A549 (cell line): Measurements from ENCODE around the gene KCTD19. TPM values are rescaled to one million over a fixed set of nuclear protein-coding genes. Genes with fewer than 3 reads are reported as not detected.

ENCODE experiments used
- ATAC-seq, 2 experiments: fragments of 200-7000 bp in 1 of 2; fragments of >200 bp in 1 of 2; cut with Nextera tagmentation in 1 of 2; cut with Tn5 transposase in 1 of 2; 3 replicates each; pipeline versions ENCODE4 v1.8.0 to v1.9.1; 2018 to 2020; ENCODE audit warnings: mild to moderate bottlenecking in 1 of 2, moderate library complexity in 1 of 2
- CTCF ChIA-PET: fragments of 300-600 bp; sonication (Branson Sonifier 250); formaldehyde crosslinking; extraction: SDS; loops from one replicate; lab custom pipeline; 2021; ENCODE audit warnings: antibody characterized with exemption, inconsistent platforms; lab: Yijun Ruan, JAX
- POLR2A ChIA-PET: fragments of 350-600 bp; formaldehyde crosslinking; extraction: SDS; loops from one replicate; lab custom pipeline; 2021; ENCODE audit warnings: antibody characterized with exemption, inconsistent platforms; lab: Yijun Ruan, JAX
- DNase-seq, 2 experiments: peaks; one replicate each; pipeline versions ENCODE4 v3.0.0 to v3.0.0-alpha.2; 2011 to 2016; ENCODE audit warnings: low read depth in 1 of 2, low spot score in 1 of 2
- FAIRE-seq: peaks from 2 replicates; lab custom pipeline; 2011; peaks lifted over from hg19 to GRCh38; lab: Jason Lieb, UNC
- H3K27ac ChIP-seq, 2 experiments: fragments of >200 bp; sonication (Bioruptor Twin); formaldehyde crosslinking; 3 replicates each; pipeline ENCODE4 v1.5.1; 2016 to 2017
- H3K4me1 ChIP-seq: fragments of >200 bp; sonication (Bioruptor Twin); formaldehyde crosslinking; 3 replicates; pipeline ENCODE4 v1.6.1; 2016
- H3K4me2 ChIP-seq: fragments of >200 bp; sonication (Bioruptor Twin); formaldehyde crosslinking; 3 replicates; pipeline ENCODE4 v1.6.1; 2016
- H3K4me3 ChIP-seq: fragments of >200 bp; sonication (Bioruptor Twin); formaldehyde crosslinking; 3 replicates; pipeline ENCODE4 v1.5.1; 2016
- H3K9me3 ChIP-seq: fragments of >200 bp; sonication (Bioruptor Twin); formaldehyde crosslinking; 3 replicates; pipeline ENCODE4 v1.6.1; 2016
- CEBPB ChIP-seq, 2 experiments: fragments of >200 bp in 1 of 2; sonication (Bioruptor Twin) in 1 of 2; formaldehyde crosslinking in 1 of 2; IDR thresholded peaks; 2 replicates each; pipeline ENCODE4 v1.6.1; 2012 to 2016
- CHD2 ChIP-seq: fragments of 150-350 bp; IDR thresholded peaks from 2 replicates; pipeline ENCODE4 v1.6.1; 2014; ENCODE audit warnings: low read length; ENCODE audit not compliant: partially characterized antibody
- ESRRA ChIP-seq: fragments of 150-350 bp; IDR thresholded peaks from 2 replicates; pipeline ENCODE4 v1.6.1; 2014; ENCODE audit warnings: mild to moderate bottlenecking, low read length, borderline replicate concordance
- FOSB ChIP-seq: fragments of 250-450 bp; sonication (Bioruptor Pico); IDR thresholded peaks from 2 replicates; pipeline ENCODE4 v1.5.0; 2020; ENCODE audit warnings: mild to moderate bottlenecking, moderate library complexity
- GATA3 ChIP-seq: IDR thresholded peaks from 2 replicates; pipeline ENCODE4 v1.6.1; 2012; ENCODE audit warnings: borderline replicate concordance
- HOXA7 ChIP-seq: fragments of 250-450 bp; sonication (Bioruptor Pico); IDR thresholded peaks from 2 replicates; pipeline ENCODE4 v1.5.0; 2020; ENCODE audit warnings: mild to moderate bottlenecking, moderate library complexity
- HOXB5 ChIP-seq: fragments of 250-450 bp; sonication (Bioruptor Pico); IDR thresholded peaks from 2 replicates; pipeline ENCODE4 v1.5.0; 2020; ENCODE audit warnings: mild to moderate bottlenecking, moderate library complexity
- KDM5A ChIP-seq: fragments of 200-600 bp; sonication (generic); IDR thresholded peaks from 2 replicates; pipeline ENCODE4 v1.6.1; 2016; ENCODE audit warnings: antibody characterized with exemption, mild to moderate bottlenecking
- MYC ChIP-seq: IDR thresholded peaks from 2 replicates; pipeline ENCODE4 v1.6.1; 2012; ENCODE audit warnings: mild to moderate bottlenecking, inconsistent platforms, low read length, improper control_type of control experiment, borderline replicate concordance
- NFE2L2 ChIP-seq: fragments of 150-350 bp; conservative IDR thresholded peaks from 2 replicates; pipeline ENCODE4 v1.6.1; 2014; ENCODE audit warnings: low read length
- NPAS2 ChIP-seq: fragments of 250-450 bp; sonication (Bioruptor Pico); IDR thresholded peaks from 2 replicates; pipeline ENCODE4 v1.8.0; 2022; ENCODE audit warnings: mild to moderate bottlenecking, moderate library complexity, borderline replicate concordance
- PHF8 ChIP-seq: fragments of 200-600 bp; sonication (generic); IDR thresholded peaks from 2 replicates; pipeline ENCODE4 v1.6.1; 2016; ENCODE audit warnings: low read depth, mild to moderate bottlenecking, antibody characterized with exemption, moderate library complexity, borderline replicate concordance
- POLR2A ChIP-seq: IDR thresholded peaks from 2 replicates; pipeline ENCODE4 v1.6.1; 2012; ENCODE audit warnings: mild to moderate bottlenecking, low read length
- POLR2AphosphoS2 ChIP-seq: conservative IDR thresholded peaks from 2 replicates; pipeline ENCODE4 v1.6.1; 2012; ENCODE audit warnings: low read length, improper control_type of control experiment, inconsistent platforms
- RAD21 ChIP-seq, 2 experiments: fragments of >200 bp in 1 of 2; sonication (Bioruptor Twin) in 1 of 2; formaldehyde crosslinking in 1 of 2; IDR thresholded peaks in 1 of 2; conservative IDR thresholded peaks in 1 of 2; 2 replicates in 1 of 2; 3 replicates in 1 of 2; pipeline ENCODE4 v1.6.1; 2012 to 2018; ENCODE audit warnings: inconsistent platforms in 1 of 2
- RARB ChIP-seq: fragments of 250-450 bp; sonication (Bioruptor Pico); IDR thresholded peaks from 2 replicates; pipeline ENCODE4 v1.8.0; 2021; ENCODE audit warnings: mild to moderate bottlenecking, moderate library complexity
- RCOR1 ChIP-seq: fragments of 150-350 bp; IDR thresholded peaks from 2 replicates; pipeline ENCODE4 v1.6.1; 2014; ENCODE audit warnings: antibody characterized with exemption, low read length, low read depth
- SMC3 ChIP-seq: fragments of >200 bp; sonication (Bioruptor Twin); formaldehyde crosslinking; IDR thresholded peaks from 3 replicates; pipeline ENCODE4 v1.6.1; 2018; ENCODE audit warnings: inconsistent platforms
- TP53 ChIP-seq: fragments of 250-450 bp; sonication (Bioruptor Pico); IDR thresholded peaks from 2 replicates; pipeline ENCODE4 v1.5.0; 2021; ENCODE audit warnings: mild to moderate bottlenecking, moderate library complexity
- ZC3H11A ChIP-seq: fragments of 450-650 bp; IDR thresholded peaks from 2 replicates; pipeline ENCODE4 v1.6.1; 2014; ENCODE audit warnings: antibody characterized with exemption, mild to moderate bottlenecking
- ZNF302 ChIP-seq: fragments of 250-450 bp; sonication (Bioruptor Pico); IDR thresholded peaks from 2 replicates; pipeline ENCODE4 v1.9.0; 2021; ENCODE audit warnings: inconsistent platforms, mild to moderate bottlenecking, moderate library complexity
- ZSCAN20 ChIP-seq: fragments of 250-450 bp; sonication (Bioruptor Pico); IDR thresholded peaks from 2 replicates; pipeline ENCODE4 v1.8.0; 2022; ENCODE audit warnings: mild to moderate bottlenecking, moderate library complexity
- WGBS: methylation state at CpG from one replicate; pipeline ENCODE4 v1.1.6; 2017; ENCODE audit errors: missing lambda C conversion rate; 5-methylcytosine and 5-hydroxymethylcytosine counted together
- polyA plus RNA-seq, 4 experiments: library from polyadenylated mRNA; depleted of rRNA in 3 of 4; stranded (reverse); fragments of >200 nt; fragmentation: RNase III in 1 of 4; extraction: RNeasy Plus Mini Kit Qiagen cat#74134 plus additional on column Dnase treatment in 1 of 4; gene quantifications; 2 replicates in 3 of 4; 3 replicates in 1 of 4; pipeline ENCODE4 v1.2.3, GENCODE V29; 2011 to 2017
- TF ChIP-seq, protein P1 (sequence below): fragments of 250-450 bp; sonication (Bioruptor Pico); IDR thresholded peaks from 2 replicates; pipeline ENCODE4 v1.5.0; 2021; ENCODE audit warnings: mild to moderate bottlenecking, moderate library complexity, borderline replicate concordance
- TF ChIP-seq, protein P2 (sequence below): fragments of 450-650 bp; IDR thresholded peaks from 2 replicates; pipeline ENCODE4 v1.6.1; 2014; ENCODE audit warnings: antibody characterized with exemption
- TF ChIP-seq, protein P3 (sequence below): fragments of 150-350 bp; IDR thresholded peaks from 2 replicates; pipeline ENCODE4 v1.6.1; 2014; ENCODE audit warnings: low read depth, mild to moderate bottlenecking, low read length
- TF ChIP-seq, protein P4 (sequence below): fragments of >200 bp; sonication (Bioruptor Twin); formaldehyde crosslinking; IDR thresholded peaks from 2 replicates; pipeline ENCODE4 v1.6.1; 2016
- TF ChIP-seq, protein P5 (sequence below): IDR thresholded peaks from 2 replicates; pipeline ENCODE4 v1.6.1; 2012

The KCTD19 gene
- polyA plus RNA-seq, 2 of the 4 experiments (the other 2 are of a cell fraction): 0.57 to 1.1 TPM

DNA sequence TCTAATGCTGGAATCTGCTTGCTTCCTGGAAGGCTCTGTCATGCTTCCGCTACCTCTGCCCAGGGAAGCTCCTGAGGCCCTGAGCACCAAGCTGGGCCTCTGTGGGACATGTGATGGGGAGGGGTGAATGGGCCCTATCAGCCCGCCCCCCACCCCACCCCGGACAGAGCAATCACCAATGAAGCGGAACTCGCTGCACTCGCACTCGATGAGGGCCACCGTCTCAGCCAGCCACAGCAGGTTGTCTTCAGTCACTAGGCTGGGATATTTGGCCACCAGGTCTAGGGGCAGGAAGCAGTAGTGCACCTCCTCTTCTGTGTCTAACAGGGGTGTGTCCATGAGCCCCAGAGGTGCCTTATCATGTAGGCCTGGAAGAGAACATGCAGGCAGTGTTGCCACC lies 23.6 kb downstream of the KCTD19 start (continued):
- TF ChIP-seq PHF8 (no peak), POLR2AphosphoS2 (no peak)

DNA sequence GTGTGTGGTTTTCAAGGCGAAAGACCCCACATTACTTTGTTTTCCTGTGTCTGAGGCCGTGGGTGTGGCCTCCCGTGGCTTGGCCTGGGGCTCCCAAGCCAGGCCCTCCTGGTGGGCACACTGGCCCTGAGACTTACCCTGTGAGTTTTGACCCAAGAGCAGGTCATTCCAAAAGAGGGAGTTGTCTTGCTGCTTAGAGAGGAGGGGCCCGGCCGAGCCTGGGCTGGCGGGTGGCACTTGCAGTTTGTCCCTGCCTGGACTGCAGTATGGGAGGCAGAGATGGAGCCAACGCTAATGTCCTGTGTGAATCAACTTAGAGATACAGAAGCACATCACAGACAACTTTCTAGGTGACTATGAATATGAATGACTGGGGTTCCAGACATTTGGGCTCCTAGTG lies 24.5 kb downstream of the KCTD19 start:
- POLR2A ChIA-PET: no interaction called here
- CTCF ChIA-PET: interaction anchor here (1.4 to 1.5 kb wide), 2 partner anchors 16 to 25 kb away, joined by 3 to 4 read pairs; partner anchors contain the start of gene LRRC36
- FAIRE-seq: no peak
- DNase-seq: no peak
- ATAC-seq: no peak
- Histone ChIP-seq H3K4me2 (no peak overlapping the region), H3K27ac (no peak overlapping the region), H3K4me3 (no peak overlapping the region), H3K9me3 (no peaks in the 10 kb centered on the region), H3K4me1 (no peaks in the 10 kb centered on the region)
- WGBS: 85% methylated on average over 7 of the region's 7 CpGs
- TF ChIP-seq KDM5A (no peak), ZC3H11A (no peak), NPAS2 (no peak), RCOR1 (no peak), POLR2A (no peak), ZSCAN20 (CRISPR knock-in tag) (no peak), CHD2 (no peak), MYC (no peak), HOXB5 (CRISPR knock-in tag) (no peak), ESRRA (no peak), SMC3 (no peak)
- TF ChIP-seq, protein P1, sequence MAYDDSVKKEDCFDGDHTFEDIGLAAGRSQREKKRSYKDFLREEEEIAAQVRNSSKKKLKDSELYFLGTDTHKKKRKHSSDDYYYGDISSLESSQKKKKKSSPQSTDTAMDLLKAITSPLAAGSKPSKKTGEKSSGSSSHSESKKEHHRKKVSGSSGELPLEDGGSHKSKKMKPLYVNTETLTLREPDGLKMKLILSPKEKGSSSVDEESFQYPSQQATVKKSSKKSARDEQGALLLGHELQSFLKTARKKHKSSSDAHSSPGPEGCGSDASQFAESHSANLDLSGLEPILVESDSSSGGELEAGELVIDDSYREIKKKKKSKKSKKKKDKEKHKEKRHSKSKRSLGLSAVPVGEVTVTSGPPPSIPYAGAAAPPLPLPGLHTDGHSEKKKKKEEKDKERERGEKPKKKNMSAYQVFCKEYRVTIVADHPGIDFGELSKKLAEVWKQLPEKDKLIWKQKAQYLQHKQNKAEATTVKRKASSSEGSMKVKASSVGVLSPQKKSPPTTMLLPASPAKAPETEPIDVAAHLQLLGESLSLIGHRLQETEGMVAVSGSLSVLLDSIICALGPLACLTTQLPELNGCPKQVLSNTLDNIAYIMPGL (CRISPR knock-in tag): no peak
- TF ChIP-seq, protein P2, sequence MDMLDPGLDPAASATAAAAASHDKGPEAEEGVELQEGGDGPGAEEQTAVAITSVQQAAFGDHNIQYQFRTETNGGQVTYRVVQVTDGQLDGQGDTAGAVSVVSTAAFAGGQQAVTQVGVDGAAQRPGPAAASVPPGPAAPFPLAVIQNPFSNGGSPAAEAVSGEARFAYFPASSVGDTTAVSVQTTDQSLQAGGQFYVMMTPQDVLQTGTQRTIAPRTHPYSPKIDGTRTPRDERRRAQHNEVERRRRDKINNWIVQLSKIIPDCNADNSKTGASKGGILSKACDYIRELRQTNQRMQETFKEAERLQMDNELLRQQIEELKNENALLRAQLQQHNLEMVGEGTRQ: no peak
- TF ChIP-seq, protein P3, sequence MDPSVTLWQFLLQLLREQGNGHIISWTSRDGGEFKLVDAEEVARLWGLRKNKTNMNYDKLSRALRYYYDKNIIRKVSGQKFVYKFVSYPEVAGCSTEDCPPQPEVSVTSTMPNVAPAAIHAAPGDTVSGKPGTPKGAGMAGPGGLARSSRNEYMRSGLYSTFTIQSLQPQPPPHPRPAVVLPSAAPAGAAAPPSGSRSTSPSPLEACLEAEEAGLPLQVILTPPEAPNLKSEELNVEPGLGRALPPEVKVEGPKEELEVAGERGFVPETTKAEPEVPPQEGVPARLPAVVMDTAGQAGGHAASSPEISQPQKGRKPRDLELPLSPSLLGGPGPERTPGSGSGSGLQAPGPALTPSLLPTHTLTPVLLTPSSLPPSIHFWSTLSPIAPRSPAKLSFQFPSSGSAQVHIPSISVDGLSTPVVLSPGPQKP: no peak
- TF ChIP-seq, protein P4, sequence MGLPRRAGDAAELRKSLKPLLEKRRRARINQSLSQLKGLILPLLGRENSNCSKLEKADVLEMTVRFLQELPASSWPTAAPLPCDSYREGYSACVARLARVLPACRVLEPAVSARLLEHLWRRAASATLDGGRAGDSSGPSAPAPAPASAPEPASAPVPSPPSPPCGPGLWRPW: no peak
- TF ChIP-seq, protein P5, sequence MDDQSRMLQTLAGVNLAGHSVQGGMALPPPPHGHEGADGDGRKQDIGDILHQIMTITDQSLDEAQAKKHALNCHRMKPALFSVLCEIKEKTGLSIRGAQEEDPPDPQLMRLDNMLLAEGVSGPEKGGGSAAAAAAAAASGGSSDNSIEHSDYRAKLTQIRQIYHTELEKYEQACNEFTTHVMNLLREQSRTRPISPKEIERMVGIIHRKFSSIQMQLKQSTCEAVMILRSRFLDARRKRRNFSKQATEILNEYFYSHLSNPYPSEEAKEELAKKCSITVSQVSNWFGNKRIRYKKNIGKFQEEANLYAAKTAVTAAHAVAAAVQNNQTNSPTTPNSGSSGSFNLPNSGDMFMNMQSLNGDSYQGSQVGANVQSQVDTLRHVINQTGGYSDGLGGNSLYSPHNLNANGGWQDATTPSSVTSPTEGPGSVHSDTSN: no peak

DNA sequence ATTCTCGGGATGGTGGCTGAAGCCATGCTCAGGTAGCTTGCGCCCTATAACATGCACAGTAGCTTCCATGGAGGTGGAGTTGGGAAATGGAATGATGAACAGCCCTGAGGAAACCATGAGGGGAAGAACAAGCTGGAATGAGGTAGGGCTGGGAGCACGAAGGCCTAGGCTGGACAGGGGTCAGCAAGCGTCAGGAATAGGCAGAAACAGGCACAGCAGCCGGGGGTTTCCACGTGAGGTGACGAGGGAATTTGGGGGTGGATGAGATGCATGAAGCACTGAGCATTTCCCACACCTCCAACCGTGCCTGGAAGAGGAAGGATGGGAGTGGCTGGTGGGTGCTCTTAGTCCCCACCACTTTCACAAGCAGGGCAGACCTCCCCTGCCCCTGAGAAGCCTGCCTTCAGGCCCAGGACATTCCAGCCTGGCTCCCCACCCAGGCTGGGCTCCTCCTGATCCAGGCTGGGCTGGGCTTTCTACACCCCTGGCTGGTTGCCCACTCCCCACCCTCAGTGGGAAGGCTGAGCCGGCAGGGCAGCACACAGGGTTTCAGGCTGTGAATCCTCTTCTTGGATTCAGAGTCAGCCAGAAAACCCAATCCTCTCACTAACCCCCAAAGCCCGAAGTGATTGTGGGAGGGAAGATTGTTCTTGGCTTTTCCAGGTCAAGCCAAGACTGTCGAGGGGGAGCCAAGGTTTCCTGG lies 25.3 kb downstream of the KCTD19 start:
- Histone ChIP-seq H3K4me1 (no peaks in the 10 kb centered on the region), H3K4me3 (no peak overlapping the region), H3K4me2 (no peak overlapping the region), H3K27ac (no peak overlapping the region), H3K9me3 (no peaks in the 10 kb centered on the region)
- 76% methylated on average over 9 of the region's 11 CpGs for WGBS
- no peak for ATAC-seq
- no peak for DNase-seq
- POLR2A ChIA-PET: no interaction called here
- no peak for FAIRE-seq
- CTCF ChIA-PET: interaction anchor here (1.4 to 2.1 kb wide), 4 partner anchors 16 to 26 kb away, joined by 3 to 5 read pairs (median 4); partner anchors contain the start of gene LRRC36
- no peak for TF ChIP-seq RAD21 (conservative IDR thresholded peaks at IDR 0.05 in 1 of 2, IDR thresholded peaks at IDR 0.05 in 1 of 2)
- no peak for TF ChIP-seq FOSB (CRISPR knock-in tag)
- TF ChIP-seq HOXA7 (CRISPR knock-in tag): no peak
- TF ChIP-seq, protein P5: no peak
- no peak for TF ChIP-seq ZNF302 (CRISPR knock-in tag)
- TF ChIP-seq CEBPB (IDR thresholded peaks at IDR 0.05): no peak
- TF ChIP-seq NFE2L2: no peak
- TF ChIP-seq, protein P3: no peak
- TF ChIP-seq RARB (CRISPR knock-in tag): no peak
- TF ChIP-seq GATA3: no peak
- TF ChIP-seq ZSCAN20 (CRISPR knock-in tag): no peak
- TF ChIP-seq, protein P4: no peak
- TF ChIP-seq TP53 (CRISPR knock-in tag): no peak
